ENCODE measurements around the gene RTL5.

The RTL5 gene

DNA sequence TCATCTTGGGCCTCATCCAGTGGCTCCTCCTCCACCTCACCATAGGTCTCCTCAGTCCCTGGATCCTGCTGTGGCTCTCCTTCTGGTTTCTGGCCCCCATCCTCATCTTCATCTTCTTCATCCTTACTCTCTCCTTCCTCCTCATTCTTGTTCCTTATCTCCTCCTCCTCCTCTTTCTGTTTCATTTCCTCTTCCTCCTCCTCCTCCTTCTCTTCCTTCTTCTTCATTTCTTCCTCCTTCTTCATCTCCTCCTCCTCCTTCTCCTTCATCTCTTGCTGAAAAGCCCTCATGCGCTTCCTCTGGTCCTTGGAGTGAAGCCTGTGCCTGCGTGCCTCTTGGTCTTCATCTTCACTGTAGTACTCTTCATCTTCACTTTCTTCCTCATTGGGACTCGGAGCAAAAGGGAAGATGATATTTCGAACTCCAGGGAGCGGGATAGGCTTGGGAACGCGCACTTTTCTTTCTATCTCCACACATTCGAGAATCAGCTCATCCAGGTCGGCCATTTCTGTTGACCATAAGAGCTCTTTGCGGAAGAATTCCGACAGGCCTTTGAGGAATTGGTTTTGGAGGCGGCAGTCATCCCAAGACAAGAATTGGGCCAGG, 1.5 kb downstream of the RTL5 start:
- no peak overlapping the region for H3K4me3 ChIP-seq (ENCODE audit: control insufficient read depth, low read depth, low read length)
- no peak for DNase-seq (ENCODE audit: low read depth)
- TF ChIP-seq, protein P1, sequence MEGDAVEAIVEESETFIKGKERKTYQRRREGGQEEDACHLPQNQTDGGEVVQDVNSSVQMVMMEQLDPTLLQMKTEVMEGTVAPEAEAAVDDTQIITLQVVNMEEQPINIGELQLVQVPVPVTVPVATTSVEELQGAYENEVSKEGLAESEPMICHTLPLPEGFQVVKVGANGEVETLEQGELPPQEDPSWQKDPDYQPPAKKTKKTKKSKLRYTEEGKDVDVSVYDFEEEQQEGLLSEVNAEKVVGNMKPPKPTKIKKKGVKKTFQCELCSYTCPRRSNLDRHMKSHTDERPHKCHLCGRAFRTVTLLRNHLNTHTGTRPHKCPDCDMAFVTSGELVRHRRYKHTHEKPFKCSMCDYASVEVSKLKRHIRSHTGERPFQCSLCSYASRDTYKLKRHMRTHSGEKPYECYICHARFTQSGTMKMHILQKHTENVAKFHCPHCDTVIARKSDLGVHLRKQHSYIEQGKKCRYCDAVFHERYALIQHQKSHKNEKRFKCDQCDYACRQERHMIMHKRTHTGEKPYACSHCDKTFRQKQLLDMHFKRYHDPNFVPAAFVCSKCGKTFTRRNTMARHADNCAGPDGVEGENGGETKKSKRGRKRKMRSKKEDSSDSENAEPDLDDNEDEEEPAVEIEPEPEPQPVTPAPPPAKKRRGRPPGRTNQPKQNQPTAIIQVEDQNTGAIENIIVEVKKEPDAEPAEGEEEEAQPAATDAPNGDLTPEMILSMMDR (IDR thresholded peaks at IDR 0.05; ENCODE audit: control insufficient read depth, insufficient read depth, low read depth, low read length, missing control alignments) = no peak

DNA sequence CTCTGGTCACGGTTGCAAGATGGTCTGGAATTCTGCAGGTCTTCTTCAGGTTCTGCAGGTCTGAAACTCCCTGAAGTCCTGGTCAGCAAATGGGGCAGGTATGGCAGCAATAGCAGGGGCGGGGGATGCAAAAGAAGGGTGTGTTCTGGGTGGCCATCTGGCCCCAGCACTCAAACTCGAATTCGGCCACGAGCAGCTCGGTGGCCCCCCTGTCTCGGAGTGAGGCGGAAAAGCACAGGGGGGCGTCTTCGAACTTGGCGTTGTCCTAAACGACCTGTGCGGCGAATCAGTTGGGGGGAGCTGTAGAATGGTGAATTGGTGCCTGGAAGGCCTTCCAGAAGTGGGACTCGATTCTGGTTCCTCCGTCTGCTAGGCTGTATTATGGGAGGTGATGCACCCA, 2.1 kb downstream of the RTL5 start:
- TF ChIP-seq, protein P1 (IDR thresholded peaks at IDR 0.05; ENCODE audit: control insufficient read depth, insufficient read depth, low read depth, low read length, missing control alignments) = no peak
- no peak overlapping the region for H3K4me3 ChIP-seq (ENCODE audit: control insufficient read depth, low read depth, low read length)
- no peak for DNase-seq (ENCODE audit: low read depth)

DNA sequence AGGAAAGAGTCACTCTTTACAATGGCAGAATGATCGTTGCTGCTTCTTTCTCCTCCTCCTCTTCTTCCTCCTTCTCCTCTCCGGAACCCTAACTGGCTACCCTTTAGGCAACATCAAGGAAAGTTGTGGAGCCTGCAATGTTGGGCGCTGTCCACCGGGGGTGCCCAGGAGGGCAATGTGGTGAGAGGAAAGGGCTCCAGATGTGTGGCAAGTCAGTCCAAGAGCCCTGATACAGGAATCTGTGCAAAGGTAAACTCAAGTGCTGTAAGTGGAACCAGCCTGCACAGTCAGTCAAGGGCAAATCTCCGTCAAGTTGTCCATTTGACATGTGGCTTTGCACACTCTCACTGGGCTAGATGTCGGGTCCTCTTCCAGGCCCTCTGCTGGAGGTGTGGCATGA, 2.8 kb downstream of the RTL5 start:
- DNase-seq (ENCODE audit: low read depth) = no peak
- H3K4me3 ChIP-seq (ENCODE audit: control insufficient read depth, low read depth, low read length) = no peak overlapping the region
- TF ChIP-seq, protein P1 (IDR thresholded peaks at IDR 0.05; ENCODE audit: control insufficient read depth, insufficient read depth, low read depth, low read length, missing control alignments) = peak; percentile 50

GRCh38 chrX:72128183-72128834, 3.4 kb downstream of the RTL5 start:
- no peak for DNase-seq (ENCODE audit: low read depth)
- TF ChIP-seq, protein P1 (IDR thresholded peaks at IDR 0.05; ENCODE audit: control insufficient read depth, insufficient read depth, low read depth, low read length, missing control alignments) = no peak

DNA sequence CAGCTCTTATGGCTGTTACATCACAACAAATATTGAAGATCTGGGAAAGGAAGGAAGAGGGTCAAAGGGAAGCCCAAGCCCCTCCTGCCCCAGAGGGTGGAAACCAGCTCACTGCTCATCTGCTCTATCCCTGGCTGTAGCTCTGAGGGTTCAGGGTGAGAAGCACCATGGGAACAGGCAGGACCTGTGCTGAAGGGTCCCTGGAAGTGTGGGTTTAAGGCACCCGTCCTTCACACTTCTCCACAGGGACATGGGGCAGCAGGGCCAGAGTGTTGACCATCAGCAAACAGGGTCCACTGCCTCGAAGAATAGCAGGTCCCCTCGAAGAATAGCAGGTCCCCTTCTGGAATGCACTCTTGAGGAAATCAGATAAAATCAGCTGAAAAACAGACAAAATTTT, 4.4 kb downstream of the RTL5 start:
- TF ChIP-seq, protein P1 (IDR thresholded peaks at IDR 0.05; ENCODE audit: control insufficient read depth, insufficient read depth, low read depth, low read length, missing control alignments) = no peak
- H3K4me3 ChIP-seq (ENCODE audit: control insufficient read depth, low read depth, low read length) = no peak overlapping the region
- DNase-seq (ENCODE audit: low read depth) = no peak

More at GRCh38 chrX:72128183-72128834, 3.4 kb downstream of the RTL5 start:
- no peak overlapping the region for H3K4me3 ChIP-seq (ENCODE audit: control insufficient read depth, low read depth, low read length)

GRCh38 chrX:72126539-72127140, 5.1 kb downstream of the RTL5 start:
- TF ChIP-seq, protein P1 (IDR thresholded peaks at IDR 0.05; ENCODE audit: control insufficient read depth, insufficient read depth, low read depth, low read length, missing control alignments) = peak; percentile 91
- DNase-seq (ENCODE audit: low read depth) = peak; percentile 79
- H3K4me3 ChIP-seq (ENCODE audit: control insufficient read depth, low read depth, low read length) = no peak overlapping the region
